ENCODE data around the gene ZSCAN10.
"Not testable (repeated sequence)": the region's sequence is repeated elsewhere in the genome, so short reads cannot be mapped to it uniquely, and the experiment has no call there.

DNA sequence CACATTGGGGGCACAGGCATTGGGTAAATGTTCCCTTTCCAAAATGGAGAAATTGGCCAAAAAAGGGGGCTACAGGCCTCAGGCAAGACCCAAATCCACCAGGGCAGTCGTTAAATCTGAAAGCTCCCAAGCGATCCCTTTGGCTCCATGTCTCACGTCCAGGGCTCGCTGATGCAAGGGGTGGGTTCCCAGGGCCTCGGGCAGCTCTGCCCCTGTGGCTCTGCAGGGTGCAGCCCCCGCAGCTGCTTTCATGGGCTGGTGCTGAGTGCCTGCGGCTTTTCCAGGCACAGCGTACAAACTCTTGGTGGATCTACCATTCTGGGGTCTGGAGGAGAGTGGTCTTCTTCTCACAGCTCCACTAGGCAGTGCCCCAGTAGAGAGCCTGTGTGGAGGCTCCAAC, 15.7 kb downstream of the ZSCAN10 start:
- TF ChIP-seq, protein P1, sequence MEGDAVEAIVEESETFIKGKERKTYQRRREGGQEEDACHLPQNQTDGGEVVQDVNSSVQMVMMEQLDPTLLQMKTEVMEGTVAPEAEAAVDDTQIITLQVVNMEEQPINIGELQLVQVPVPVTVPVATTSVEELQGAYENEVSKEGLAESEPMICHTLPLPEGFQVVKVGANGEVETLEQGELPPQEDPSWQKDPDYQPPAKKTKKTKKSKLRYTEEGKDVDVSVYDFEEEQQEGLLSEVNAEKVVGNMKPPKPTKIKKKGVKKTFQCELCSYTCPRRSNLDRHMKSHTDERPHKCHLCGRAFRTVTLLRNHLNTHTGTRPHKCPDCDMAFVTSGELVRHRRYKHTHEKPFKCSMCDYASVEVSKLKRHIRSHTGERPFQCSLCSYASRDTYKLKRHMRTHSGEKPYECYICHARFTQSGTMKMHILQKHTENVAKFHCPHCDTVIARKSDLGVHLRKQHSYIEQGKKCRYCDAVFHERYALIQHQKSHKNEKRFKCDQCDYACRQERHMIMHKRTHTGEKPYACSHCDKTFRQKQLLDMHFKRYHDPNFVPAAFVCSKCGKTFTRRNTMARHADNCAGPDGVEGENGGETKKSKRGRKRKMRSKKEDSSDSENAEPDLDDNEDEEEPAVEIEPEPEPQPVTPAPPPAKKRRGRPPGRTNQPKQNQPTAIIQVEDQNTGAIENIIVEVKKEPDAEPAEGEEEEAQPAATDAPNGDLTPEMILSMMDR (IDR thresholded peaks at IDR 0.05; ENCODE audit: insufficient read depth, low read length): not testable (repeated sequence)
- TF ChIP-seq GABPA (IDR thresholded peaks at IDR 0.05; ENCODE audit: low read depth): not testable (repeated sequence)
